ENCODE results near the gene CCDC3. TPM values are rescaled to one million over a fixed set of nuclear protein-coding genes. Genes with fewer than 3 reads are reported as not detected.

CCDC3 gene
- total RNA-seq, 3 donors from 2014 or later (not counting 1 experiment from before 2014, with no cell fraction given) = 0.21 to 0.23 (median 0.23) TPM

- Mint-ChIP-seq H3K9me3 (no peaks in the 10 kb centered on the region), H3K4me3 (no peak overlapping the region), H3K4me1 (peaks cover 0 to 6% of the 10 kb centered on the region in 2 donors), H3K36me3 (peaks cover 5% of the 10 kb centered on the region), H3K27ac (no peak overlapping the region), H3K27me3 (ENCODE audit: low read depth in 2 of 2) (peaks cover 49 to 64% of the 10 kb centered on the region in 2 donors)
- peaks cover 7% of the 10 kb centered on the region for H3K27me3 ChIP-seq (ENCODE audit: control insufficient read depth, insufficient read depth, low read length)
- no peak overlapping the region for H3K27ac ChIP-seq (ENCODE audit: low read length)
- H3K9me3 ChIP-seq (ENCODE audit: control insufficient read depth, insufficient read depth, low read length) = no peaks in the 10 kb centered on the region
- no peak for TF ChIP-seq CTCF (IDR thresholded peaks at IDR 0.05)
- DNase-seq (no peak), ATAC-seq (no peak)
- no peak overlapping the region for H3K4me3 ChIP-seq (ENCODE audit: low read length)
- intact Hi-C loops (cut with micrococcal nuclease) = no loop called here
- H3K36me3 ChIP-seq (ENCODE audit: control insufficient read depth, insufficient read depth, low read length) = no peaks in the 10 kb centered on the region
- H3K4me1 ChIP-seq (ENCODE audit: control insufficient read depth, insufficient read depth, low read length) = no peaks in the 10 kb centered on the region
- WGBS (ENCODE audit: insufficient coverage) = 79% methylated on average over 2 of the region's 4 CpGs
Measured at GRCh38 chr10:13000431-13000830, 1.1 kb downstream of the CCDC3 start.

DNA sequence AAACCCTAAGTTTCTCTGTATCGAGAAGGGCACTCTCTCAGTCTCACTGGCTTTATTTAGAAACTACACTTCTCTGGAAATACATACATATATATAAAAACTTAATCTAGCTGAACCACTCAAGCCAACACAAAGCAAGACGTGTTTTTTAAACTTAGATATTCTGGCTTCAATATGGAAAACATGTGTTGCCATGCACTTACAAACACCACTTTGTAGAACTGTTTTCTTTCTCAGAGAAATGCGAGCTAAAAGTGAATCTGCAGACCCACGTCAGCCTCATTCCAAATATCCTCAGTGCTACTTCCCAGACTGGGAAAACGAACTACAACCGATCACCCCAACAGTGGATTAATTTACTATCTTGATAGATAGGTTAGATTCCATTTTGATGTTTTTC, 1.7 kb downstream of the CCDC3 start:
- Mint-ChIP-seq H3K27ac (no peak overlapping the region), H3K9me3 (no peaks in the 10 kb centered on the region), H3K36me3 (peaks cover 5% of the 10 kb centered on the region), H3K4me1 (peaks cover 0 to 6% of the 10 kb centered on the region in 2 donors), H3K4me3 (no peak overlapping the region), H3K27me3 (ENCODE audit: low read depth in 2 of 2) (peaks cover 45 to 66% of the 10 kb centered on the region in 2 donors)
- no peak overlapping the region for H3K27ac ChIP-seq (ENCODE audit: low read length)
- H3K4me3 ChIP-seq (ENCODE audit: low read length) = no peak overlapping the region
- H3K9me3 ChIP-seq (ENCODE audit: control insufficient read depth, insufficient read depth, low read length) = no peaks in the 10 kb centered on the region
- WGBS (ENCODE audit: insufficient coverage) = 79% methylated on average over 4 of the region's 6 CpGs
- intact Hi-C loops (cut with micrococcal nuclease) = no loop called here
- ATAC-seq (no peak), DNase-seq (no peak)
- H3K4me1 ChIP-seq (ENCODE audit: control insufficient read depth, insufficient read depth, low read length) = no peaks in the 10 kb centered on the region
- TF ChIP-seq CTCF (IDR thresholded peaks at IDR 0.05) = no peak
- H3K27me3 ChIP-seq (ENCODE audit: control insufficient read depth, insufficient read depth, low read length) = peaks cover 7% of the 10 kb centered on the region
- H3K36me3 ChIP-seq (ENCODE audit: control insufficient read depth, insufficient read depth, low read length) = no peaks in the 10 kb centered on the region

GRCh38 chr10:12995425-12995861, 6.1 kb downstream of the CCDC3 start:
- no peaks in the 10 kb centered on the region for H3K27me3 ChIP-seq (ENCODE audit: control insufficient read depth, insufficient read depth, low read length)
- intact Hi-C loops (cut with micrococcal nuclease) = no loop called here
- WGBS (ENCODE audit: insufficient coverage) = 36% methylated on average over 8 of the region's 8 CpGs
- Mint-ChIP-seq H3K4me1 (no peaks in the 10 kb centered on the region), H3K36me3 (peaks cover 5% of the 10 kb centered on the region), H3K9me3 (no peaks in the 10 kb centered on the region), H3K27me3 (ENCODE audit: low read depth in 2 of 2) (peaks cover 30 to 46% of the 10 kb centered on the region in 2 donors), H3K27ac (no peak overlapping the region), H3K4me3 (no peak overlapping the region)
- ATAC-seq = no peak
- H3K27ac ChIP-seq (ENCODE audit: low read length) = no peak overlapping the region
- TF ChIP-seq CTCF (IDR thresholded peaks at IDR 0.05) = no peak
- H3K4me1 ChIP-seq (ENCODE audit: control insufficient read depth, insufficient read depth, low read length) = no peaks in the 10 kb centered on the region
- H3K9me3 ChIP-seq (ENCODE audit: control insufficient read depth, insufficient read depth, low read length) = no peaks in the 10 kb centered on the region
- no peak overlapping the region for H3K4me3 ChIP-seq (ENCODE audit: low read length)
- H3K36me3 ChIP-seq (ENCODE audit: control insufficient read depth, insufficient read depth, low read length) = no peaks in the 10 kb centered on the region
- DNase-seq = no peak

- no peak for DNase-seq
Measured at GRCh38 chr10:12993595-12993994, 7.9 kb downstream of the CCDC3 start.

More at GRCh38 chr10:12993595-12993994, 7.9 kb downstream of the CCDC3 start:
- no peak overlapping the region for H3K27ac ChIP-seq (ENCODE audit: low read length)
- no peaks in the 10 kb centered on the region for H3K4me1 ChIP-seq (ENCODE audit: control insufficient read depth, insufficient read depth, low read length)
- H3K4me1 Mint-ChIP-seq = no peaks in the 10 kb centered on the region
- peaks cover 24 to 29% of the 10 kb centered on the region in 2 donors for H3K27me3 Mint-ChIP-seq (ENCODE audit: low read depth in 2 of 2)
- H3K9me3 Mint-ChIP-seq = no peaks in the 10 kb centered on the region
- no peaks in the 10 kb centered on the region for H3K27me3 ChIP-seq (ENCODE audit: control insufficient read depth, insufficient read depth, low read length)
- WGBS (ENCODE audit: insufficient coverage) = 67% methylated on average over 8 of the region's 8 CpGs
- H3K27ac Mint-ChIP-seq = no peak overlapping the region
- H3K9me3 ChIP-seq (ENCODE audit: control insufficient read depth, insufficient read depth, low read length) = no peaks in the 10 kb centered on the region
- H3K4me3 Mint-ChIP-seq = no peak overlapping the region
- no peaks in the 10 kb centered on the region for H3K36me3 ChIP-seq (ENCODE audit: control insufficient read depth, insufficient read depth, low read length)
- no peak for TF ChIP-seq CTCF (IDR thresholded peaks at IDR 0.05)
- H3K4me3 ChIP-seq (ENCODE audit: low read length) = no peak overlapping the region
- H3K36me3 Mint-ChIP-seq = peaks cover 5% of the 10 kb centered on the region
- intact Hi-C loops (cut with micrococcal nuclease) = no loop called here
- no peak for ATAC-seq
